IMR-90 (cell line): ENCODE results near the gene STX2. TPM values are rescaled to one million over a fixed set of nuclear protein-coding genes. Genes with fewer than 3 reads are reported as not detected.

Experiments
- ATAC-seq: fragments of 200-7000 bp; cut with Tn5 transposase; 2 replicates; pipeline ENCODE4 v1.9.1; 2020; ENCODE audit warnings: low read depth, mild to moderate bottlenecking, moderate library complexity
- BruUV-seq: library from RNA; stranded (reverse); fragments of 400-500 nt; replicated peaks from 2 replicates; lab custom pipeline; 2021; lab: Mats Ljungman, UMichigan
- CTCF ChIA-PET: fragments of 300-600 bp; formaldehyde crosslinking; extraction: SDS; loops from one replicate; lab custom pipeline; 2021; ENCODE audit warnings: antibody characterized with exemption; lab: Yijun Ruan, JAX
- POLR2A ChIA-PET: fragments of 300-600 bp; sonication (Branson Sonifier 250); formaldehyde crosslinking; loops from one replicate; lab custom pipeline; 2022; ENCODE audit warnings: antibody characterized with exemption; ENCODE audit not compliant: unreplicated experiment; lab: Charles Lee
- DNase-seq: peaks from one replicate; pipeline ENCODE4 v3.0.0; 2013
- H2AFZ ChIP-seq: replicated peaks from 2 replicates; pipeline ENCODE3; 2013; ENCODE audit warnings: low read length, mild to moderate bottlenecking; ENCODE audit not compliant: poor library complexity
- H2AK5ac ChIP-seq: 2 replicates; pipeline ENCODE4 v1.6.1; 2013; ENCODE audit warnings: low read depth, low read length, inconsistent platforms
- H2AK9ac ChIP-seq: replicated peaks from 2 replicates; pipeline ENCODE3; 2013; ENCODE audit warnings: mild to moderate bottlenecking, low read depth, low read length, moderate library complexity; ENCODE audit not compliant: poor library complexity
- H2BK120ac ChIP-seq: 2 replicates; pipeline ENCODE4 v1.6.1; 2013; ENCODE audit warnings: low read depth, low read length, inconsistent platforms
- H2BK15ac ChIP-seq: 3 replicates; pipeline ENCODE4 v1.6.1; 2013; ENCODE audit warnings: low read depth, low read length, inconsistent platforms
- H2BK20ac ChIP-seq: 2 replicates; pipeline ENCODE4 v1.6.1; 2013; ENCODE audit warnings: low read depth, mild to moderate bottlenecking, inconsistent platforms, low read length, moderate library complexity
- H2BK5ac ChIP-seq: 2 replicates; pipeline ENCODE4 v1.6.1; 2013; ENCODE audit warnings: mild to moderate bottlenecking, low read depth, low read length, inconsistent platforms; ENCODE audit not compliant: poor library complexity, severe bottlenecking
- H3K14ac ChIP-seq: replicated peaks from 2 replicates; pipeline ENCODE4 v1.6.1; 2013; ENCODE audit warnings: low read depth, low read length, inconsistent platforms
- H3K18ac ChIP-seq: 2 replicates; pipeline ENCODE4 v1.6.1; 2013; ENCODE audit warnings: low read depth, low read length, control low read depth
- H3K23ac ChIP-seq: 2 replicates; pipeline ENCODE4 v1.6.1; 2013; ENCODE audit warnings: low read depth, low read length, inconsistent platforms
- H3K27ac ChIP-seq: 2 replicates; pipeline ENCODE4 v1.5.1; 2013; ENCODE audit warnings: mild to moderate bottlenecking, control low read depth, low read length; ENCODE audit not compliant: insufficient read depth
- H3K27me3 ChIP-seq: 2 replicates; pipeline ENCODE4 v1.6.1; 2013; ENCODE audit warnings: low read length; ENCODE audit not compliant: control insufficient read depth, insufficient read depth
- H3K36me3 ChIP-seq: 2 replicates; pipeline ENCODE4 v1.6.1; 2013; ENCODE audit warnings: low read length, mixed read lengths; ENCODE audit not compliant: control insufficient read depth, insufficient read depth
- H3K4ac ChIP-seq: 2 replicates; pipeline ENCODE4 v1.6.1; 2013; ENCODE audit warnings: low read depth, low read length, inconsistent platforms
- H3K4me1 ChIP-seq: 2 replicates; pipeline ENCODE4 v1.6.1; 2013; ENCODE audit warnings: low read length, mixed read lengths; ENCODE audit not compliant: control insufficient read depth, insufficient read depth
- H3K4me2 ChIP-seq: 2 replicates; pipeline ENCODE4 v1.6.1; 2013; ENCODE audit warnings: low read depth, mild to moderate bottlenecking, control low read depth, low read length, moderate library complexity
- H3K4me3 ChIP-seq: 2 replicates; pipeline ENCODE4 v1.5.1; 2013; ENCODE audit warnings: low read depth, mild to moderate bottlenecking, control low read depth, low read length, moderate library complexity; ENCODE audit not compliant: insufficient read depth
- H3K56ac ChIP-seq: 2 replicates; pipeline ENCODE4 v1.6.1; 2013; ENCODE audit warnings: low read length, inconsistent platforms; ENCODE audit not compliant: insufficient read depth; ENCODE audit errors: extremely low read depth
- H3K79me1 ChIP-seq, 2 experiments: 2 replicates each; pipeline ENCODE4 v1.6.1; 2013; ENCODE audit warnings: low read length in 2 of 2, inconsistent platforms in 1 of 2, low read depth in 1 of 2
- H3K9ac ChIP-seq: 2 replicates; pipeline ENCODE4 v1.6.1; 2013; ENCODE audit warnings: low read depth, low read length, control low read depth
- H3K9me1 ChIP-seq: 2 replicates; pipeline ENCODE4 v1.6.1; 2013; ENCODE audit warnings: low read length, inconsistent platforms; ENCODE audit not compliant: insufficient read depth
- H3K9me3 ChIP-seq: 2 replicates; pipeline ENCODE4 v1.6.1; 2013; ENCODE audit warnings: low read length; ENCODE audit not compliant: control insufficient read depth, insufficient read depth
- H4K20me1 ChIP-seq: 2 replicates; pipeline ENCODE4 v1.6.1; 2013; ENCODE audit warnings: low read length, inconsistent platforms; ENCODE audit not compliant: insufficient read depth
- H4K5ac ChIP-seq: 2 replicates; pipeline ENCODE4 v1.6.1; 2013; ENCODE audit warnings: mild to moderate bottlenecking, low read depth, low read length, control low read depth
- H4K8ac ChIP-seq, 2 experiments: 2 replicates each; pipeline ENCODE4 v1.6.1; 2013; ENCODE audit warnings: low read depth in 2 of 2, low read length in 2 of 2, control low read depth in 1 of 2, inconsistent platforms in 1 of 2
- H4K91ac ChIP-seq: 2 replicates; pipeline ENCODE4 v1.6.1; 2013; ENCODE audit warnings: low read depth, low read length, inconsistent platforms; ENCODE audit not compliant: insufficient read depth
- MAZ ChIP-seq: IDR thresholded peaks from 2 replicates; pipeline ENCODE4 v1.6.1; 2012; ENCODE audit warnings: low read depth, mild to moderate bottlenecking, low read length, improper control_type of control experiment, moderate library complexity, borderline replicate concordance
- MXI1 ChIP-seq: IDR thresholded peaks from 2 replicates; pipeline ENCODE4 v1.6.1; 2012; ENCODE audit warnings: low read depth, mild to moderate bottlenecking, low read length, moderate library complexity, borderline replicate concordance
- NFE2L2 ChIP-seq: fragments of 150-350 bp; IDR thresholded peaks from 2 replicates; pipeline ENCODE4 v1.6.1; 2016; ENCODE audit warnings: low read depth, mild to moderate bottlenecking, low read length
- POLR2A ChIP-seq: IDR thresholded peaks from 2 replicates; pipeline ENCODE4 v1.6.1; 2012; ENCODE audit warnings: mild to moderate bottlenecking, low read depth, low read length
- RAD21 ChIP-seq: IDR thresholded peaks from 2 replicates; pipeline ENCODE4 v1.6.1; 2012; ENCODE audit warnings: low read length, improper control_type of control experiment
- RCOR1 ChIP-seq: IDR thresholded peaks from 2 replicates; pipeline ENCODE4 v1.6.1; 2012; ENCODE audit warnings: mild to moderate bottlenecking, low read length, improper control_type of control experiment; ENCODE audit not compliant: insufficient replicate concordance
- RFX5 ChIP-seq: IDR thresholded peaks from 2 replicates; pipeline ENCODE4 v1.8.0; 2012; ENCODE audit warnings: low read depth, mild to moderate bottlenecking, low read length, moderate library complexity
- SMC3 ChIP-seq: fragments of 150-350 bp; IDR thresholded peaks from 2 replicates; pipeline ENCODE4 v1.6.1; 2016; ENCODE audit warnings: low read depth, mild to moderate bottlenecking, antibody characterized with exemption, low read length, moderate library complexity
- USF2 ChIP-seq: fragments of 150-350 bp; IDR thresholded peaks from 2 replicates; pipeline ENCODE4 v1.6.1; 2017; ENCODE audit warnings: mild to moderate bottlenecking, antibody characterized with exemption, low read length, low read depth
- WGBS, 2 experiments: methylation state at CpG; one replicate each; pipeline versions ENCODE4 v1.1.5 to v1.1.7; 2013; ENCODE audit warnings: missing lambda C conversion rate in 2 of 2; ENCODE audit not compliant: insufficient read length in 1 of 2; ENCODE audit errors: extremely low coverage in 2 of 2; 5-methylcytosine and 5-hydroxymethylcytosine counted together
- dilution Hi-C: fragments of 300-500 bp; cut with HindIII; formaldehyde crosslinking; loops from one replicate; pipeline ENCODE4 v1.14.3; 2018; ENCODE audit warnings: low sequenced_read_pairs; ENCODE audit not compliant: unreplicated experiment
- in situ Hi-C: fragments of 300-500 bp; cut with MboI; formaldehyde crosslinking; loops from 3 replicates; pipeline ENCODE4 v1.14.3; 2019; ENCODE audit warnings: low sequenced_read_pairs, inconsistent platforms, mixed read lengths
- intact Hi-C: fragments of 100-400 bp; cut with micrococcal nuclease; formaldehyde crosslinking; loops from 2 replicates; pipeline ENCODE4 v1.10.0; 2022
- polyA plus RNA-seq, 3 experiments: library from polyadenylated mRNA; depleted of rRNA; stranded (reverse); fragments of >200 nt; gene quantifications; 2 replicates each; pipeline ENCODE4 v1.2.3, GENCODE V29; 2012; ENCODE audit warnings: low replicate concordance in 1 of 3
- total RNA-seq: library from RNA; depleted of rRNA; stranded (reverse); fragments of >200 nt; gene quantifications from 2 replicates; pipeline ENCODE4 v1.2.3, GENCODE V29; 2012

The STX2 gene
- total and polyA plus RNA-seq, 2 of the 4 experiments (the other 2 are of a cell fraction) = 26.9 to 32.5 TPM

GRCh38 chr12:130796985-130797686 lies 41.9 kb downstream of the STX2 start:
- Histone ChIP-seq H3K14ac (no peak overlapping the region), H3K4ac (no peak overlapping the region), H3K9me3 (no peaks in the 10 kb centered on the region), H3K27me3 (no peaks in the 10 kb centered on the region), H3K18ac (no peak overlapping the region), H3K4me2 (no peak overlapping the region), H3K4me1 (no peaks in the 10 kb centered on the region), H3K9ac (no peak overlapping the region), H2BK15ac (no peak overlapping the region), H3K4me3 (no peak overlapping the region), H3K23ac (no peak overlapping the region), H2BK5ac (no peak overlapping the region), H2BK20ac (no peak overlapping the region), H4K8ac (no peak overlapping the region), H4K20me1 (no peaks in the 10 kb centered on the region), H3K36me3 (peaks cover 42% of the 10 kb centered on the region), H2AK9ac (no peak overlapping the region), H2AK5ac (no peak overlapping the region), H4K91ac (no peak overlapping the region), H3K79me1 (peaks cover 0 to 8% of the 10 kb centered on the region in 2 experiments; a peak in 1 of 4 replicates), H4K5ac (no peak overlapping the region), H3K56ac (no peak overlapping the region), H2BK120ac (no peak overlapping the region), H3K27ac (no peak overlapping the region), H3K9me1 (no peaks in the 10 kb centered on the region), H2AFZ (no peak overlapping the region)
- TF ChIP-seq RFX5 = no peak
- no peak for TF ChIP-seq POLR2A
- TF ChIP-seq MXI1 = no peak
- TF ChIP-seq USF2 = no peak
- no peak for TF ChIP-seq RAD21
- no peak for TF ChIP-seq SMC3
- TF ChIP-seq NFE2L2 = no peak
- TF ChIP-seq MAZ = no peak
- no peak for TF ChIP-seq RCOR1
- dilution Hi-C loops = no loop called here
- in situ Hi-C loops = no loop called here
- no TSS peak for BruUV-seq
- ChIA-PET CTCF (no interaction called here), POLR2A (no interaction called here)
- intact Hi-C loops = no loop called here
- 97% methylated on average over 4 of the region's 19 CpGs; no CpG with 5 or more reads in 1 of the 2 experiments for WGBS, 2 experiments
- DNase-seq = no peak
- no peak for ATAC-seq
